T-helper 17 cell (primary cell): ENCODE measurements around the gene NCF4. TPM values are rescaled to one million over a fixed set of nuclear protein-coding genes. Genes with fewer than 3 reads are reported as not detected.

ENCODE experiments used
- ATAC-seq: fragments of 150-1000 bp; cut with Tn5 transposase; 2 replicates; pipeline ENCODE4 v1.10.0; 2021; ENCODE audit warnings: mild to moderate bottlenecking, moderate library complexity
- DNase-seq, 3 donors: peaks; one replicate each; pipeline versions ENCODE4 v3.0.0 to v3.0.0-alpha.2; 2020 to 2021
- H3K9me3 ChIP-seq: one replicate; pipeline ENCODE4 v1.7.0; 2013; ENCODE audit warnings: low read length, mild to moderate bottlenecking; ENCODE audit not compliant: control insufficient read depth, poor library complexity, severe bottlenecking
- H3K27ac Mint-ChIP-seq: one replicate; pipeline ENCODE4 v1.8.0; 2022; ENCODE audit warnings: mild to moderate bottlenecking, moderate library complexity, mixed read lengths
- H3K27me3 Mint-ChIP-seq: one replicate; pipeline ENCODE4 v1.8.0; 2022; ENCODE audit warnings: mixed read lengths
- H3K36me3 Mint-ChIP-seq: one replicate; pipeline ENCODE4 v1.8.0; 2022; ENCODE audit warnings: low read depth, mixed read lengths
- H3K4me1 Mint-ChIP-seq: one replicate; pipeline ENCODE4 v1.8.0; 2022; ENCODE audit warnings: mild to moderate bottlenecking, mixed read lengths
- H3K4me3 Mint-ChIP-seq: one replicate; pipeline ENCODE4 v1.8.0; 2022; ENCODE audit warnings: mild to moderate bottlenecking, moderate library complexity, mixed read lengths
- total RNA-seq, 4 donors: library from RNA in 2 of 4; stranded (reverse) in 2 of 4; gene quantifications; one replicate each; pipeline ENCODE4 v1.2.3 and lab custom pipeline; 2022 to 2026

NCF4 gene
- total RNA-seq, result 10 to 100 TPM; 31.7 to 37.1 TPM
- total RNA-seq (lab: John Stamatoyannopoulos, UW), result 22.8 to 24.6 reads per million in 2 donors

DNA sequence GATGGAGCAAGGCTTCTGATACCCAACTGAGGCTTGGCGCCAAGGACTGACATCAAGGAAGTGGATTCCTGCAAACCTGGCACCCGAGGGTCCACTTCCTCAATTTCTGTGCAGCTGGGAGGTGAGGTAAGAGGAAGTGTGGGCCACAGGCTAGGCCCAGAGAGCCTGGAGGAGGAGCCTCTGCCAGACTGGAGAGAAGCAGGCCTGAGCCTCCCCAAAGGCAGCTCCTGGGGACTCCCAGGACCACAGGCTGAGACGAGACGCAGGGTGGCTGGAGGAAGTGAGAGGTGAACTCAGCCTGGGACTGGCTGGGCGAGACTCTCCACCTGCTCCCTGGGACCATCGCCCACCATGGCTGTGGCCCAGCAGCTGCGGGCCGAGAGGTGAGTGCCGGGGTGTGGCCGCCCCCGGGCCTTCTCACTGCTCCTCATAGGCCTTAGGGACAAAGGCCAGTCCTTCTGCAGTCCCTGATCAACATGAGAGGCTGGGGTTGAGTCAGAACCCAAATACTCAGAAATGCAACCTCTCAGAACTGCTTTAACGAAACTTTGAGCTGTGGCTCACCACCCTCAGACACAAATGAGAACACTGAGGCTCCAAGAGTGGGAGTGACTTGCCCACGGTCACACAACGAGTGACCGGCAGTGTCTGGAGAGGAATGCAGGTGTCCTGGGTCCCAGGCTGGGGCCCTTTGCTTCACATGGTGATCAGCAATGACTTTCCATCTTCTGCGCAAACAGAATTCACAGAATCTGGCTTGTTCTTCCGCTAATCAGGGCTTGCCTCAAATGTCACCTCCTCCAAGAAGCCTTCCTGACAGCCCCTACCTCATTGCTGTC, at the start of gene NCF4:
TSS of gene NCF4 (plus strand) at position 186 of the 839 bp plus-strand sequence. CDS start at position 352, 166 bp downstream.
- Mint-ChIP-seq H3K4me1 (peaks cover 41% of the 10 kb centered on the region), H3K36me3 (peaks cover 19% of the 10 kb centered on the region), H3K27me3 (peaks cover 7% of the 10 kb centered on the region), H3K27ac (peak within 1 kb of the TSS; percentile 93), H3K4me3 (peak within 1 kb of the TSS; percentile 93)
- ATAC-seq, result peak; percentile 78
- peak in 1 of 3 donors; percentile 23 for DNase-seq
- no peaks in the 10 kb centered on the region for H3K9me3 ChIP-seq

DNA sequence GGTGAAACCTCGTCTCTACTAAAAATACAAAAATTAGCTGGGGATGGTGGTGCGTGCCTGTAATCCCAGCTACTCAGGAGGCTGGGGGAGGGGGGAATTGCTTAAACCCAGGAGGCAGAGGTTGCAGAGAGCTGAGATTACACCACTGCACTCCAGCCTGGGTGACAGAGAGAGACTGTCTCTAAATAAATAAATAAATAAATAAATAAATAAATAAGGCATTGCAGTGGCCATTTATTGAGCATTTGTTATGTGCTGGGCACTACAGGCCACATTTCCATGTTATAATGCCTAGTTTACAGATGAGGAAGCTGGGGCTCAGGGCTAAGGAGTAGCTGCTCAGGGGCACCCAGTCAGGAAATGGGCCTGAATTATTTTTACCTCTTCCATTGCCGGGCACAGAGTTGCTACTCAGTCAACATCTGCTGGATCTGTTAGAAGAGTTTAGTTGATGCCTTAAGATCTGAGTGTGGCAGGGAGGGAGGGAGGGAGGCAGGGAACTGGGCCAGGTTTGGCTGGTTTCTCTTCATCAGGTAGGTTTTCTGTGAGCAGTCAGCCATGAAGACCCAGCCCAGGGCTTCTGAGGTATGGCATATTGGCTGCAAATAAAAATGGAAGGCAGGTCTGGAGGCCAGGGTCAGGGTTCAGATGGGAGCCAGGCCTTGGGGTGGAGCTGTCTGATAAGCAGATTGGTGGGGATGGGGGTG, 49.6 kb upstream of the NCF4 start:
- Mint-ChIP-seq H3K4me1 (peaks cover 17% of the 10 kb centered on the region), H3K27me3 (peaks cover 35% of the 10 kb centered on the region), H3K4me3 (no peak overlapping the region), H3K27ac (no peak overlapping the region), H3K36me3 (no peaks in the 10 kb centered on the region)
- no peak for ATAC-seq
- DNase-seq, result no peak
- H3K9me3 ChIP-seq, result no peaks in the 10 kb centered on the region

DNA sequence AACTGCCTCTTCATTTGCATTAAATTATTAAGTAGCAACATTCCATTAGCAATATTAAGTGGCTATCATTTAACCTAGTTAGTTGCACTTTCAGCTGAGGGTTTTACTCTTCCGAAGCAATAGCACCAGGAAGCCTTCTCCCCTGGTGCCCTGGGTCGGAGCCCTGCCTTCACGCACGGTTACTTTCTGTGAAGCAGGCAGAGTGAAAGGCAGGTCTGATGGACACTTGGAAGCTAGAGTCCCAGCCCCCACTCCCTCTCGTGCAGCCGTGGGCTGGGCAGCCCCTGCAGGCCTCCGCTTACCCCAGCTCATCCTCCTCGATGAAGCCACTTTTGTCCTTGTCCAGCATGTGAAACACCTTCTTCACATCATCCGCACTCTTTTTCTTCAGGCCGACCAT, 46.0 kb upstream of the NCF4 start:
- H3K4me1 Mint-ChIP-seq, result peaks cover 5% of the 10 kb centered on the region
- no peak overlapping the region for H3K27ac Mint-ChIP-seq
- no peaks in the 10 kb centered on the region for H3K9me3 ChIP-seq
- peaks cover 67% of the 10 kb centered on the region for H3K27me3 Mint-ChIP-seq
- H3K4me3 Mint-ChIP-seq, result no peak overlapping the region
- DNase-seq (no peak), ATAC-seq (no peak)
- no peaks in the 10 kb centered on the region for H3K36me3 Mint-ChIP-seq

DNA sequence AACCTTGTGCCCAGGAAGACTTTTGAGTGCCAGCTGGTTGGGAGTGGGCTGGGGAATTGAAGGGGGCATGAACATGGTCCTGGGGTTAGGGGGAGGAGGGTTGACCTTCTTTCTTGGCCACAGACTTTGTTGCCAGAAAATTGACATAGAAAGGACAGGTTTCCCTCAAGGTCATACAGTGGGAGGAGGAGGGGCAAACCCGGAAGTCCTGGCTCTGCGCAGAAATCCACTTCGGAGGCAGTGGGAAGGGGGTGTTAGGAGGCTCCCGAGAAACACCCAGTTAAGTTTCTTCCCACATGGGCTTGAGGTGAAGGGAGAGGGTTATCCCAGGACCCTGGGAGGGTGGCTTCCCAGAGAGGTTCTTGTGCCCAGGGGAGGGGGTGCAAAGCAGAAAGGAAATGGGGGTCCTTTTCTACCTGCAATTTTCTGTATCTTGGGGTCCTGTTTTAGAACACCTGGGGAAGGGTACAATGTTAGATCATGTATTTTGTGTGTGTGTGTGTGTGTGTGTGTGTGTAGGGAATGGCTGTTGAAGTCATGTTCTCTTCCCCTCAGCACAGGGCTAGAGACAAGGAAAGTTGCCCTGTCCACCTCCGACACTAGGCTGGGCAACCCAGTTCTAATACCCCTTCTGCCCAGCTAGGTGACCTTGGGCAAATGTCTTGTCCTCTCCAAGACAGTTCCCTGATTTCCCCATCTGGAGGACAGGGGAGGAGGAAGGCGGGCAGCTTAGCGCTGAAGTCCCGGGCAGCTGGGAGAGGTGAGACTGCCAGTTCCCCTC, 45.1 kb upstream of the NCF4 start:
- H3K9me3 ChIP-seq, result no peaks in the 10 kb centered on the region
- H3K36me3 Mint-ChIP-seq, result peaks cover 3% of the 10 kb centered on the region
- no peak for DNase-seq
- no peak for ATAC-seq
- peaks cover 5% of the 10 kb centered on the region for H3K4me1 Mint-ChIP-seq
- H3K27ac Mint-ChIP-seq, result no peak overlapping the region
- peak overlapping the region; percentile 75 for H3K4me3 Mint-ChIP-seq
- peaks cover 75% of the 10 kb centered on the region for H3K27me3 Mint-ChIP-seq

DNA sequence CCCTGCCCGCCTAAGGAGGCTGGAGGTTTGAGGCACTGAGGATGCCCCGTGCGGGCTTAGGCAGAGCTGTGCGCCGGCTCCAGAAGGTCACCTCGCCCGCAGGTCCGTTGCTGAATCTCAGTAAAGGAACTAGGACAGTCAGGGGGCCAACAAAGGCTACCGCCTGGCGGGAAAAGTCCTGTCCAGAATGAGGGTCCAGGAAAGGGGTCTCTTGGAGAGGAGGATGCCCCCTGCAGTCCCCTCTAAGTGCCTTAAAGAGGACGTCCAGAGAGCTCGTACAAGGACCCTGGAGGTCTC, 44.5 kb upstream of the NCF4 start:
- Mint-ChIP-seq H3K4me1 (peaks cover 5% of the 10 kb centered on the region), H3K4me3 (peak overlapping the region; percentile 75), H3K36me3 (peaks cover 3% of the 10 kb centered on the region), H3K27ac (no peak overlapping the region), H3K27me3 (peaks cover 81% of the 10 kb centered on the region)
- DNase-seq, result no peak
- ATAC-seq, result no peak
- H3K9me3 ChIP-seq, result no peaks in the 10 kb centered on the region

DNA sequence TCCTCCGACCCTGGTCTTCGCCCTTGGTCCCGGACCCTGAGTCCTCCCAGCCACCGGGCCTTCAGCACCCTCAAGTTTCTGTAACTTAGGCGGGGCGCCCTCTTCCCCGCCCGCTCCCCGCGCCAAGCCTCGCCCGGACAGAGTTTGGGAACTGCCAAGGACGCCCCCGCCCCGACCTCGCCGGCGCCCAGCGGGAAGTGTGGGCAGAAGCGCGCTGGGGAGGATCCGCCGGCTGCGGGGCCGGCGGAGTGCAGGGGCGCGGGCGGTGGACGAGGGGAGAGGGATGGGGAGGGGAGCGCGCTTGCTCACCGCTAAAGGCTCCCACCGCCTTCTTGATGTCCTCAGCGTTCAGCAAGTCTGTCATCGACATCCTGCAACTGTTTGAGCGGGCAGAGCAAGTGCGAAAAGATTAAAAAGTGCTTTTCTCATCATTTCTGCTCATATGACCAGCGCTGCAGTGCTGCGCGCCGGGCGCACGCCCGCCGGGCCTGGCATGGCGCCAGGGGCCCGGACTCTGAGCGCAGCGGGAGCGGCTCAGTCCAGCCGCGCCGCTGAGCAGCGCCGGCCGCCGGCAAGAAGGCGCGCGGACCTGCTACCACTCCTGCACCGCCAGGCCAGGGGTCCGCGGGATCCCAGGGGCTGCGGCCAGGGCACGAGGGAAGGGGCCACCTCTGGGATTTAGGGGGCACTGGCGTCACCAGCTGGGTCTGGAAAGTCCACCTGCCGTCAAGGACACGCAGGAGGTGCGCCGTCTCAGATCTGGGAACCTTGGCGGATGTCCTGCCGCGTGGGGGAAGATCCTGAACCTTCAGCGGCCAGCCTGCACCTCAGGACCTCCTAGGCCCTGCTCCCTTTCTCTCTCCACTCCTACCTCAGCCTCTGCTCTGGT, 43.9 kb upstream of the NCF4 start, which contains the start of gene PVALB:
TSS of gene PVALB (minus strand) at position 400 of the 889 bp plus-strand sequence. CDS start at position 370, 30 bp downstream.
- Mint-ChIP-seq H3K27me3 (peaks cover 86% of the 10 kb centered on the region), H3K36me3 (peaks cover 3% of the 10 kb centered on the region), H3K4me3 (peak within 1 kb of the TSS; percentile 75), H3K27ac (no peak within 1 kb of the TSS), H3K4me1 (peaks cover 5% of the 10 kb centered on the region)
- ATAC-seq (no peak), DNase-seq (no peak)
- H3K9me3 ChIP-seq, result no peaks in the 10 kb centered on the region

DNA sequence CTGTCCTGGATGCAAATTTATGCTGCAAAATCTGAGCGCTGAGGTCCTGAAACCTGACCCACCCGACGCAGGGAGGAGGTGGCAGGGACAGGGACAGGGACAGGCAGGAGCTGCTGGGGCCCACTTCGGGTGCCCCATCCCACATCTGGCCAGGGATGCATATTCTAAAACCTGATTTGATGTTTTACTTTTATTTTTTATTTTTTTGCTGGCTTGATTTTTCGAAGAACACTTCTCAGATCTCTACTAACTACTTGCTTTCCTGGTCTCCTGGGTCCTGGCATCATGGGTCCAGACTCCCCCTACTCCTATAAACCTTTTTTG, 43.3 kb upstream of the NCF4 start:
- peaks cover 86% of the 10 kb centered on the region for H3K27me3 Mint-ChIP-seq
- H3K4me3 Mint-ChIP-seq, result peak overlapping the region; percentile 64

DNA sequence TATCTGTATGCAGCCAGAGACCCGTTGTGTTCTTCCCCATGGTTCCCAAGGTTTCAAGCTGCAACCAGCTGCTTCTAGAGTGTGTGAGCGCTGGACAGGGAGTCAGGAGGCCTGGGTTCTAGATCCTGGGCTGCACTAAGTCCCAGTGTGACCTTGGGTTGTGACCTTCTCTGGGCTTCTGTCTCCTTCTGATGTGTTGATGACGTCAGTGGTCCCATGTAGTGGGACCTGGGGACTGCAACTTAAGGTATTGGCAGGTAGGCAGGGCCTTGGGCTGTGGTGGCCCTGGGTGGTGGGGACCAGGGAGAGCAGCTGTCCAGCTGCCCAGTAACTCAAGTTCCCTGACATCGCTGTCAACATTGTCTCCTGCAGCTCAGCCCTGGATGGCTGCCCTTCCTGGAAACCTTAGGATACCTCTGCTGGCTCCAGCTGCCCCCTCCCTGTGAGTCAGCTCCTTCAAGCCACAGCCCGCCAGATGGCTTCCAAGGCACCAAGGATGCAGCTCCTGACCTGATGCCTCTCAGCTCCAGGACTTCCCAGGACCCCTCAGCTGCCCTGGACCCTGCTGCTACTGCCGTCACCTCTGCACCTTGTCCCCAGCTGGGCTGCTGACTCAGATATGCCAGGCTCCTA, 42.7 kb upstream of the NCF4 start:
- Mint-ChIP-seq H3K4me3 (no peak overlapping the region), H3K4me1 (peaks cover 5% of the 10 kb centered on the region), H3K27me3 (peaks cover 85% of the 10 kb centered on the region), H3K27ac (no peak overlapping the region), H3K36me3 (peaks cover 3% of the 10 kb centered on the region)
- H3K9me3 ChIP-seq, result no peaks in the 10 kb centered on the region
- no peak for DNase-seq
- ATAC-seq, result no peak

More for the DNA sequence above, 43.3 kb upstream of the NCF4 start:
- ATAC-seq, result no peak
- H3K9me3 ChIP-seq, result no peaks in the 10 kb centered on the region
- H3K36me3 Mint-ChIP-seq, result peaks cover 3% of the 10 kb centered on the region
- H3K4me1 Mint-ChIP-seq, result peaks cover 5% of the 10 kb centered on the region
- DNase-seq, result no peak
- no peak overlapping the region for H3K27ac Mint-ChIP-seq

DNA sequence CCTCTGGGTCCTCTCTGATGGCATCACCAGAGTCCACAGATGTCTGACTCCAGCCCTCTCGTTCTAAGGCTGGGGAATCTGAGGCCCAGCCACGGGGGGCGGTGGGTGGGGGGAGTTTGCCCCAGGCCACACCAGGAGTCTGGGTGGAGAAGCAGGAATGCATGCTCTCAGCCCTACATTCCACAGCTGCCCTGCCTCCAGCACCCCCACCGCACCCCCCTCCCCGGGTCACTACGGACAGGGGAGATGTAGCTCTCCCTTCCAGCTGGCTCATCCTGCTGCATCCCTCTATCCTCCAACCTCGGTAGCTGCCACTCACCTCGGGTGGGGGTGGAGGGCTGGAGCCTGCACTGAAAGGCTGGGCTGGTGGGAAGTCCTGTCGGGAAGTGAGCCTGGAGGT, 41.7 kb upstream of the NCF4 start:
- Mint-ChIP-seq H3K27ac (no peak overlapping the region), H3K4me3 (no peak overlapping the region), H3K4me1 (peaks cover 5% of the 10 kb centered on the region), H3K27me3 (peaks cover 85% of the 10 kb centered on the region), H3K36me3 (peaks cover 3% of the 10 kb centered on the region)
- no peak for DNase-seq
- no peaks in the 10 kb centered on the region for H3K9me3 ChIP-seq
- no peak for ATAC-seq

DNA sequence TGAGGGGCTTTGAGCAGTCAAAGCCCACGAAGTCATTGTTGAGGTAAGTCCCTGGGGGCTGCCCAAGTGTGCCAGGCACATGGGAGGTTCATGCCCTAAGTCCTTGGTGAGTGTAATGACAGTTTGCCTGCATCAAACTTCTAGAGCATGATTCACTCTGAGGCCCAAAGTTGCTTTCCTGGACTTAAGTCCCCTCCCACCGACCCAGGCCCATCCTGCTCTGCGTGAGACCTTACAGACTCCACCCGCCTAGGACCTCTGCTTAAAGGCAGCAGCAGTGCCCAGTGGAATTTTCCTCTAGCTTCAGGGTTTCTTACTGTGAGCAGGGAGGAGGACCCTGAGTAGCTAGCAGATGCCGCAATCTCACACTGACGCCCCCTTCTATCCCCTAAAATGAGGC, 38.2 kb upstream of the NCF4 start:
- peaks cover 67% of the 10 kb centered on the region for H3K27me3 Mint-ChIP-seq
- DNase-seq (no peak), ATAC-seq (no peak)
- H3K27ac Mint-ChIP-seq, result no peak overlapping the region
- no peak overlapping the region for H3K4me3 Mint-ChIP-seq
- peaks cover 5% of the 10 kb centered on the region for H3K36me3 Mint-ChIP-seq
- no peaks in the 10 kb centered on the region for H3K9me3 ChIP-seq
- peaks cover 6% of the 10 kb centered on the region for H3K4me1 Mint-ChIP-seq

DNA sequence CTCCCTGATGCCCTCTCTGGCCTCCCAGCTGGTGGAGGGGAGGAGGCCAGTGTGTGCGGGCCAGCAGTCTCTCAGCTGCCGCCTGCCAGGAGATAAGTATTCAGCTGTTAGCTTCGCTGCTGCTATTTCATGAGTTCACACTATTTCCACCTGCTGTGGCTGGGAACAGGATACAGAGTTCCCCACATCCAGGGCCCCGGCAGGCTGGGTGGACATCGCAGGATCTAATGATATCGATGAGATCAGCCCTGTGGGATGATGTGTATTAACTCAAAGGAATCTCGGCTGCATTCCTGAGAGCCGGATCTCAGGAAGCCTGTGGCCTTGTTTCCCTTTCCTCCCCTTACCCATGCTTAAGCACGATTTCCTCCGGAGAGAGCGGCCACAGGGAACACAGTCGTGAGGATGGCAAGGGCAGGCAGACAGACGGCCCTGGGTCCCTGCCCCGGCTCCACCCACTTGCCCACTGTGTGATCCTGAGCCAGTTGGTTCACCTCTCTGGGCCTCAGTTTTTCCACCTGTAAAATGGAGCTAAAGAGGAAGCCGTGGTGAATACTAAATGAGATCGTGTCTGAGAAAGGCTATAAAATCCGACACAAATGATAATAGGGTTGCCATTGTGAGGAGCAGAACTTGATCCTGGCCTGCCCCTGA, 37.5 kb upstream of the NCF4 start:
- H3K27me3 Mint-ChIP-seq, result peaks cover 64% of the 10 kb centered on the region
- DNase-seq (no peak), ATAC-seq (no peak)
- no peak overlapping the region for H3K27ac Mint-ChIP-seq
- peaks cover 5% of the 10 kb centered on the region for H3K36me3 Mint-ChIP-seq
- H3K9me3 ChIP-seq, result no peaks in the 10 kb centered on the region
- no peak overlapping the region for H3K4me3 Mint-ChIP-seq
- H3K4me1 Mint-ChIP-seq, result peaks cover 6% of the 10 kb centered on the region

DNA sequence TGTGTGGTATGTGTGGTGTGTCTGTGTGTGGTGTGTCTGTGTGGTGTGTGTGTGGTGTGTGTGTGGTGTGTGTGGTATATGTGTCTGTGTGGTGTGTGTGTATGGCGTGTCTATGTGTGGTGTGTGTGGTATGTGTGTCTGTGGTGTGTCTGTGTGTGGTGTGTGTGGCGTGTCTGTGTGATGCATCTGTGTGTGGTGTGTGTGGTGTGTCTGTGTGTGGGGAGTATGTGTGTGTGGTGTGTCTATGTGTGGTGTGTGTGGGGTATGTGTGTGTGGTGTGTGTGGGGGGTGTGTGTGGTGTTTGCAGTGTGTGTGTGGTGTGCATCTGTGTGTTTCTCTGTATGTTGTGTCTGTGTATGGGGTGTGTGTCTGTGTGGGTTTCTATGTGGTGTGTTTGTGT, 36.2 kb upstream of the NCF4 start:
- ATAC-seq, result no peak
- Mint-ChIP-seq H3K4me1 (peaks cover 10% of the 10 kb centered on the region), H3K36me3 (peaks cover 5% of the 10 kb centered on the region), H3K4me3 (no peak overlapping the region), H3K27me3 (peaks cover 64% of the 10 kb centered on the region), H3K27ac (no peak overlapping the region)
- DNase-seq, result no peak
- no peaks in the 10 kb centered on the region for H3K9me3 ChIP-seq
